Measurements from ENCODE around the gene EEPD1.
A peak's percentile ranks its signal among the peaks of the same experiment; 100 is the strongest.

The EEPD1 gene

DNA sequence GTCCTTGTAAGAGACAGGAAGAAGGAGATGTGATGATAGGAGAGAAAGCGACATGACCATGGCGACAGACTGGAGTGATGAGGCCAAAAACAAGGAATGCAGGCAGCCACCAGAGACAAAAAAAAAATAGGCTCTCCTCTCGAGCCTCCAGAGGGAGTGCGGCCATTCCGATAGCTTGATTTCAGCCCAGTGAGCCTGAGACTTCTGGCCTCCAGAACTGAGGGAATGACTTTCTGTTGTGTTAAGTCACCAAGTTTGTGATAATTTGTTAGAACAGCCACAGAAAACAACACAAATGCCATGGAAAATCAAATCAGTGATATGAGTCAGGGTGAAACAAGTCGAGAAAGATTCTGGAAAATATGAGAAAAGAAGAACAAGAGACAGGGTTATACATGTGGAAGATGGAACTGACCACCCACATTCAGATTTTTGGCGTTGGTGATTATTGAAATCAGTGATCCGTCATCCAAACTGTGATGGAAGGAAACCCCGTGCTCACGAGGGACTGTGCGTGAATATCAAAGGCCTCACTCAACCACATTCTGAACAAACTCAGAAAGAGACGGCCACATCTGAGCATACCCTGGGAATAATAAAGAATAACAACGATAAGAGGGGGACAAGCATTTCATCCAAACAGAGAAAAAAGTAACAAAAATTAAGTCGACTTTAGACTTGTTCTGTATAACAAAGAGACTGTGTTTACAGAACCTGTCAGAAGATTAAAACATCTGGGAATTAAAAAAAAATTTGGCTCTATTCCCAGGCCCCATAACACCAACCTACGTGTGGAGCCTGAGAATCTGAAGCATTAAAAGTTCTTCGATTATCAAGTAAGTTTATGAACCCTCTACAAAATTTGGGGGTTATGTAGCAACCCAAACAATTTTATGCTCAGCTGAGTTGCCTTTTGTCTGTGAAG, 72.1 kb downstream of the EEPD1 start:
- H3K4me3 ChIP-seq, result no peak overlapping the region
- H3K27ac ChIP-seq, result no peak overlapping the region
- TF ChIP-seq, protein P1, sequence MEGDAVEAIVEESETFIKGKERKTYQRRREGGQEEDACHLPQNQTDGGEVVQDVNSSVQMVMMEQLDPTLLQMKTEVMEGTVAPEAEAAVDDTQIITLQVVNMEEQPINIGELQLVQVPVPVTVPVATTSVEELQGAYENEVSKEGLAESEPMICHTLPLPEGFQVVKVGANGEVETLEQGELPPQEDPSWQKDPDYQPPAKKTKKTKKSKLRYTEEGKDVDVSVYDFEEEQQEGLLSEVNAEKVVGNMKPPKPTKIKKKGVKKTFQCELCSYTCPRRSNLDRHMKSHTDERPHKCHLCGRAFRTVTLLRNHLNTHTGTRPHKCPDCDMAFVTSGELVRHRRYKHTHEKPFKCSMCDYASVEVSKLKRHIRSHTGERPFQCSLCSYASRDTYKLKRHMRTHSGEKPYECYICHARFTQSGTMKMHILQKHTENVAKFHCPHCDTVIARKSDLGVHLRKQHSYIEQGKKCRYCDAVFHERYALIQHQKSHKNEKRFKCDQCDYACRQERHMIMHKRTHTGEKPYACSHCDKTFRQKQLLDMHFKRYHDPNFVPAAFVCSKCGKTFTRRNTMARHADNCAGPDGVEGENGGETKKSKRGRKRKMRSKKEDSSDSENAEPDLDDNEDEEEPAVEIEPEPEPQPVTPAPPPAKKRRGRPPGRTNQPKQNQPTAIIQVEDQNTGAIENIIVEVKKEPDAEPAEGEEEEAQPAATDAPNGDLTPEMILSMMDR (IDR thresholded peaks at IDR 0.05), result no peak
- no peak for DNase-seq (ENCODE audit: low spot score)

GRCh38 chr7:36226151-36226550, 73.1 kb downstream of the EEPD1 start:
- Histone ChIP-seq H3K27ac (no peak overlapping the region), H3K4me3 (no peak overlapping the region)
- no peak for DNase-seq (ENCODE audit: low spot score)
- TF ChIP-seq, protein P1 (IDR thresholded peaks at IDR 0.05), result no peak

- no peak for DNase-seq (ENCODE audit: low spot score)
- Histone ChIP-seq H3K4me3 (no peak overlapping the region), H3K27ac (peak overlapping the region in 1 of 2 donors; percentile 18)
- TF ChIP-seq, protein P1 (IDR thresholded peaks at IDR 0.05), result no peak
Measured at GRCh38 chr7:36227223-36227622, 74.2 kb downstream of the EEPD1 start.

- no peak overlapping the region for H3K27ac ChIP-seq
- DNase-seq (ENCODE audit: low spot score), result no peak
- TF ChIP-seq, protein P1 (IDR thresholded peaks at IDR 0.05), result no peak
- no peak overlapping the region for H3K4me3 ChIP-seq
Measured at GRCh38 chr7:36228039-36228438, 75.0 kb downstream of the EEPD1 start.

- Histone ChIP-seq H3K27ac (no peak overlapping the region), H3K4me3 (no peak overlapping the region)
- peak; percentile 54 for DNase-seq (ENCODE audit: low spot score)
- TF ChIP-seq, protein P1 (IDR thresholded peaks at IDR 0.05), result no peak
Measured at GRCh38 chr7:36231406-36231805, 78.4 kb downstream of the EEPD1 start.

GRCh38 chr7:36232555-36232954, 79.5 kb downstream of the EEPD1 start:
- DNase-seq (ENCODE audit: low spot score), result no peak
- peak overlapping the region; percentile 49 to 54 for H3K27ac ChIP-seq
- TF ChIP-seq, protein P1 (IDR thresholded peaks at IDR 0.05), result no peak
- no peak overlapping the region for H3K4me3 ChIP-seq

Data from coronary artery (tissue), 2 donors.